ENCODE results near the gene EPOP. TPM values are rescaled to one million over a fixed set of nuclear protein-coding genes. Genes with fewer than 3 reads are reported as not detected.
A peak's percentile ranks its signal among the peaks of the same experiment; 100 is the strongest.

EPOP gene
- 1 to 10 TPM in 1 of 4 donors, under 1 TPM in 2, not detected in 1; 0.29 to 1.2 (median 0.75) TPM for total RNA-seq

GRCh38 chr17:38674749-38675615 is at the start of gene EPOP:
Gene EPOP (minus strand): TSS chr17:38674957. CDS start chr17:38674495, 462 bp downstream.
- in situ Hi-C loops (cut with MboI; ENCODE audit: low sequenced_read_pairs in 4 of 4): loop anchor here (5.0 to 25.0 kb wide), 3 partner anchors 57 to 188 kb away; partner anchors contain the start of gene CISD3 (in 3 of the 4)
- Histone ChIP-seq H3K4me3 (peak within 1 kb of the TSS; percentile 56 to 71 (median 66)), H3K9me3 (no peaks in the 10 kb centered on the region), H3K27ac (no peak within 1 kb of the TSS), H3K27me3 (peaks cover 37 to 57% (median 55%) of the 10 kb centered on the region in 3 donors), H3K36me3 (no peaks in the 10 kb centered on the region), H3K4me1 (peaks cover 0 to 4% of the 10 kb centered on the region in 2 donors)
- DNase-seq: peak; percentile 55 to 62
- peak; percentile 55 to 73 for ATAC-seq
- intact Hi-C loops (cut with DNase I; ENCODE audit: low total_unique reads): loop anchor here (5.0 to 10.0 kb wide), 2 partner anchors 77 to 250 kb away; partner anchors contain the start of genes ARHGAP23 and PSMB3
- TF ChIP-seq CTCF (IDR thresholded peaks at IDR 0.05 in 4 of 5, conservative IDR thresholded peaks at IDR 0.05 in 1 of 5) (no peak), POLR2A (IDR thresholded peaks at IDR 0.05) (peak; percentile 63)

- TF ChIP-seq CTCF (IDR thresholded peaks at IDR 0.05 in 4 of 5, conservative IDR thresholded peaks at IDR 0.05 in 1 of 5) (no peak), POLR2A (IDR thresholded peaks at IDR 0.05) (no peak)
- intact Hi-C loops (cut with DNase I; ENCODE audit: low total_unique reads) (no loop called here), in situ Hi-C loops (cut with MboI; ENCODE audit: low sequenced_read_pairs in 4 of 4) (no loop called here)
- no peak for DNase-seq
- Histone ChIP-seq H3K9me3 (no peaks in the 10 kb centered on the region), H3K27ac (no peak overlapping the region), H3K4me3 (no peak overlapping the region), H3K27me3 (no peaks in the 10 kb centered on the region), H3K36me3 (peaks cover 0 to 70% of the 10 kb centered on the region in 2 donors), H3K4me1 (no peaks in the 10 kb centered on the region)
- no peak for ATAC-seq
Observed at GRCh38 chr17:38721802-38722201, 47.0 kb upstream of the EPOP start.

- Histone ChIP-seq H3K27ac (no peak overlapping the region), H3K4me1 (no peaks in the 10 kb centered on the region), H3K9me3 (no peaks in the 10 kb centered on the region), H3K36me3 (peaks cover 0 to 78% of the 10 kb centered on the region in 2 donors), H3K27me3 (no peaks in the 10 kb centered on the region), H3K4me3 (no peak overlapping the region)
- TF ChIP-seq POLR2A (IDR thresholded peaks at IDR 0.05) (no peak), CTCF (IDR thresholded peaks at IDR 0.05 in 4 of 5, conservative IDR thresholded peaks at IDR 0.05 in 1 of 5) (no peak)
- DNase-seq (no peak), ATAC-seq (no peak)
- intact Hi-C loops (cut with DNase I; ENCODE audit: low total_unique reads) (no loop called here), in situ Hi-C loops (cut with MboI; ENCODE audit: low sequenced_read_pairs in 4 of 4) (no loop called here)
Observed at GRCh38 chr17:38720941-38721340, 46.2 kb upstream of the EPOP start.

- ATAC-seq: no peak
Observed at GRCh38 chr17:38719943-38720641, 45.3 kb upstream of the EPOP start.

More at GRCh38 chr17:38719943-38720641, 45.3 kb upstream of the EPOP start:
- DNase-seq: no peak
- Histone ChIP-seq H3K4me3 (no peak overlapping the region), H3K27ac (no peak overlapping the region), H3K27me3 (no peaks in the 10 kb centered on the region), H3K4me1 (no peaks in the 10 kb centered on the region), H3K9me3 (no peaks in the 10 kb centered on the region), H3K36me3 (peaks cover 0 to 83% of the 10 kb centered on the region in 2 donors)
- intact Hi-C loops (cut with DNase I; ENCODE audit: low total_unique reads): no loop called here
- TF ChIP-seq POLR2A (IDR thresholded peaks at IDR 0.05): no peak
- no peak for TF ChIP-seq CTCF (IDR thresholded peaks at IDR 0.05 in 4 of 5, conservative IDR thresholded peaks at IDR 0.05 in 1 of 5)
- in situ Hi-C loops (cut with MboI; ENCODE audit: low sequenced_read_pairs in 4 of 4): no loop called here

Data from gastrocnemius medialis (tissue), 4 donors.